ENCODE data around the gene CAMTA1.

CAMTA1 gene

DNA sequence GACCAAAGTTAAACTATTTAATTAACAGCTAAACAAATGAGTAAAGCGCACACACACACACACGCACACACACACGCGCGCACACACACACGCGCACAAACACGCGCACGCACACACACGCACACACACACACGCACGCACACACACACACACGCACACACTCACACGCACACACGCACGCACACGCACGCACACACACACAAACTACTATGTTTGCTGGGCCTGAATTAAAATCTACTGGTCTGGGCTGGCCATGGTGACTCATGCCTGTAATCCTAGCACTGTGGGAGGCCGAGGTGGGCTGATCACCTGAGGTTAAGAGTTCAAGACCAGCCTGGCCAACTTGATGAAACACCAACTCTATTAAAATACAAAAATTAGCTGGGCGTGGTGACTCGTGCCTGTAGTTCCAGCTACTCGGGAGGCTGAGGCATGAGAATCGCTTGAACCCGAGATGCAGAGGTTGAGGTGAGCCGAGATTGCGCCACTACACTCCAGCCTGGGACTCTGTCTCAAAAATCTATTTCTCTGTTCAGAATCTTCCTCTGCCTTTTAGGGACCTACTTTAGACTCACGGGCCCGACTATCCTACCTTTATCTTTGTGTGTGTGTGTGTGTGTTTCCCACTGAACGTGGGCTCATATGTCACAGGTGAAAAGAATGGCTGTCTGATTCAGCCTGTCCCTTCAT is 46.1 kb upstream of the CAMTA1 start (continued):
- TF ChIP-seq ZNF76 (tag by site-specific recombination; IDR thresholded peaks at IDR 0.05; ENCODE audit: borderline replicate concordance, low read depth) (no peak), ZNF768 (tag by site-specific recombination; IDR thresholded peaks at IDR 0.05) (no peak), ZNF302 (tag by site-specific recombination; IDR thresholded peaks at IDR 0.05; ENCODE audit: low read depth) (no peak), ZNF548 (tag by site-specific recombination; IDR thresholded peaks at IDR 0.05) (no peak), ZNF391 (tag by site-specific recombination; IDR thresholded peaks at IDR 0.05; ENCODE audit: borderline replicate concordance, low read depth) (no peak), ZNF843 (tag by site-specific recombination; IDR thresholded peaks at IDR 0.05) (no peak), ZNF214 (tag by site-specific recombination; IDR thresholded peaks at IDR 0.05; ENCODE audit: borderline replicate concordance) (no peak), ZBTB17 (tag by site-specific recombination; IDR thresholded peaks at IDR 0.05) (0 out of 2 replicates have a peak, but pooled peaks have one; percentile 27), ZNF629 (tag by site-specific recombination; IDR thresholded peaks at IDR 0.05) (peak; percentile 12; the same call in 1 of the 2 replicates), ZNF175 (tag by site-specific recombination; IDR thresholded peaks at IDR 0.05) (no peak), GLIS1 (tag by site-specific recombination; IDR thresholded peaks at IDR 0.05) (peak; percentile 50), ZFHX2 (tag by site-specific recombination; conservative IDR thresholded peaks at IDR 0.05) (peak; percentile 73), ZXDB (tag by site-specific recombination; IDR thresholded peaks at IDR 0.05) (no peak), ZBTB48 (tag by site-specific recombination; IDR thresholded peaks at IDR 0.05) (no peak), ZNF510 (tag by site-specific recombination; IDR thresholded peaks at IDR 0.05; ENCODE audit: insufficient replicate concordance) (no peak), ZNF19 (tag by site-specific recombination; IDR thresholded peaks at IDR 0.05; ENCODE audit: low read depth) (no peak), KLF7 (tag by site-specific recombination; IDR thresholded peaks at IDR 0.05; ENCODE audit: borderline replicate concordance) (no peak), ZNF664 (tag by site-specific recombination; IDR thresholded peaks at IDR 0.05) (no peak), ZNF157 (tag by site-specific recombination; IDR thresholded peaks at IDR 0.05) (no peak), ZNF184 (tag by site-specific recombination; IDR thresholded peaks at IDR 0.05) (no peak)
- TF ChIP-seq, protein P1, sequence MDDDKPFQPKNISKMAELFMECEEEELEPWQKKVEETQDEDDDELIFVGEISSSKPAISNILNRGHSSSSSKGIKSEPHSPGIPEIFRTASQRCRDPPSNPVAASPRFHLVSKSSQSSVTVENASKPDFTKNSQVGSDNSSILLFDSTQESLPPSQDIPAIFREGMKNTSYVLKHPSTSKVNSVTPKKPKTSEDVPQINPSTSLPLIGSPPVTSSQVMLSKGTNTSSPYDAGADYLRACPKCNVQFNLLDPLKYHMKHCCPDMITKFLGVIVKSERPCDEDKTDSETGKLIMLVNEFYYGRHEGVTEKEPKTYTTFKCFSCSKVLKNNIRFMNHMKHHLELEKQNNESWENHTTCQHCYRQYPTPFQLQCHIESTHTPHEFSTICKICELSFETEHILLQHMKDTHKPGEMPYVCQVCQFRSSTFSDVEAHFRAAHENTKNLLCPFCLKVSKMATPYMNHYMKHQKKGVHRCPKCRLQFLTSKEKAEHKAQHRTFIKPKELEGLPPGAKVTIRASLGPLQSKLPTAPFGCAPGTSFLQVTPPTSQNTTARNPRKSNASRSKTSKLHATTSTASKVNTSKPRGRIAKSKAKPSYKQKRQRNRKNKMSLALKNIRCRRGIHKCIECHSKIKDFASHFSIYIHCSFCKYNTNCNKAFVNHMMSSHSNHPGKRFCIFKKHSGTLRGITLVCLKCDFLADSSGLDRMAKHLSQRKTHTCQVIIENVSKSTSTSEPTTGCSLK (tag by site-specific recombination; IDR thresholded peaks at IDR 0.05): no peak
- TF ChIP-seq, protein P2, sequence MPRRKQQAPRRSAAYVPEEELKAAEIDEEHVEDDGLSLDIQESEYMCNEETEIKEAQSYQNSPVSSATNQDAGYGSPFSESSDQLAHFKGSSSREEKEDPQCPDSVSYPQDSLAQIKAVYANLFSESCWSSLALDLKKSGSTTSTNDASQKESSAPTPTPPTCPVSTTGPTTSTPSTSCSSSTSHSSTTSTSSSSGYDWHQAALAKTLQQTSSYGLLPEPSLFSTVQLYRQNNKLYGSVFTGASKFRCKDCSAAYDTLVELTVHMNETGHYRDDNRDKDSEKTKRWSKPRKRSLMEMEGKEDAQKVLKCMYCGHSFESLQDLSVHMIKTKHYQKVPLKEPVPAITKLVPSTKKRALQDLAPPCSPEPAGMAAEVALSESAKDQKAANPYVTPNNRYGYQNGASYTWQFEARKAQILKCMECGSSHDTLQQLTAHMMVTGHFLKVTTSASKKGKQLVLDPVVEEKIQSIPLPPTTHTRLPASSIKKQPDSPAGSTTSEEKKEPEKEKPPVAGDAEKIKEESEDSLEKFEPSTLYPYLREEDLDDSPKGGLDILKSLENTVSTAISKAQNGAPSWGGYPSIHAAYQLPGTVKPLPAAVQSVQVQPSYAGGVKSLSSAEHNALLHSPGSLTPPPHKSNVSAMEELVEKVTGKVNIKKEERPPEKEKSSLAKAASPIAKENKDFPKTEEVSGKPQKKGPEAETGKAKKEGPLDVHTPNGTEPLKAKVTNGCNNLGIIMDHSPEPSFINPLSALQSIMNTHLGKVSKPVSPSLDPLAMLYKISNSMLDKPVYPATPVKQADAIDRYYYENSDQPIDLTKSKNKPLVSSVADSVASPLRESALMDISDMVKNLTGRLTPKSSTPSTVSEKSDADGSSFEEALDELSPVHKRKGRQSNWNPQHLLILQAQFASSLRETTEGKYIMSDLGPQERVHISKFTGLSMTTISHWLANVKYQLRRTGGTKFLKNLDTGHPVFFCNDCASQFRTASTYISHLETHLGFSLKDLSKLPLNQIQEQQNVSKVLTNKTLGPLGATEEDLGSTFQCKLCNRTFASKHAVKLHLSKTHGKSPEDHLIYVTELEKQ (tag by site-specific recombination; IDR thresholded peaks at IDR 0.05; ENCODE audit: borderline replicate concordance): no peak
- TF ChIP-seq, protein P3, sequence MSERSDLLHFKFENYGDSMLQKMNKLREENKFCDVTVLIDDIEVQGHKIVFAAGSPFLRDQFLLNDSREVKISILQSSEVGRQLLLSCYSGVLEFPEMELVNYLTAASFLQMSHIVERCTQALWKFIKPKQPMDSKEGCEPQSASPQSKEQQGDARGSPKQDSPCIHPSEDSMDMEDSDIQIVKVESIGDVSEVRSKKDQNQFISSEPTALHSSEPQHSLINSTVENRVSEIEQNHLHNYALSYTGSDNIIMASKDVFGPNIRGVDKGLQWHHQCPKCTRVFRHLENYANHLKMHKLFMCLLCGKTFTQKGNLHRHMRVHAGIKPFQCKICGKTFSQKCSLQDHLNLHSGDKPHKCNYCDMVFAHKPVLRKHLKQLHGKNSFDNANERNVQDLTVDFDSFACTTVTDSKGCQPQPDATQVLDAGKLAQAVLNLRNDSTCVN (tag by site-specific recombination; optimal IDR thresholded peaks at IDR 0.05): no peak
- TF ChIP-seq, protein P4, sequence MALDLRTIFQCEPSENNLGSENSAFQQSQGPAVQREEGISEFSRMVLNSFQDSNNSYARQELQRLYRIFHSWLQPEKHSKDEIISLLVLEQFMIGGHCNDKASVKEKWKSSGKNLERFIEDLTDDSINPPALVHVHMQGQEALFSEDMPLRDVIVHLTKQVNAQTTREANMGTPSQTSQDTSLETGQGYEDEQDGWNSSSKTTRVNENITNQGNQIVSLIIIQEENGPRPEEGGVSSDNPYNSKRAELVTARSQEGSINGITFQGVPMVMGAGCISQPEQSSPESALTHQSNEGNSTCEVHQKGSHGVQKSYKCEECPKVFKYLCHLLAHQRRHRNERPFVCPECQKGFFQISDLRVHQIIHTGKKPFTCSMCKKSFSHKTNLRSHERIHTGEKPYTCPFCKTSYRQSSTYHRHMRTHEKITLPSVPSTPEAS (tag by site-specific recombination; IDR thresholded peaks at IDR 0.05): peak; percentile 98
- TF ChIP-seq, protein P5, sequence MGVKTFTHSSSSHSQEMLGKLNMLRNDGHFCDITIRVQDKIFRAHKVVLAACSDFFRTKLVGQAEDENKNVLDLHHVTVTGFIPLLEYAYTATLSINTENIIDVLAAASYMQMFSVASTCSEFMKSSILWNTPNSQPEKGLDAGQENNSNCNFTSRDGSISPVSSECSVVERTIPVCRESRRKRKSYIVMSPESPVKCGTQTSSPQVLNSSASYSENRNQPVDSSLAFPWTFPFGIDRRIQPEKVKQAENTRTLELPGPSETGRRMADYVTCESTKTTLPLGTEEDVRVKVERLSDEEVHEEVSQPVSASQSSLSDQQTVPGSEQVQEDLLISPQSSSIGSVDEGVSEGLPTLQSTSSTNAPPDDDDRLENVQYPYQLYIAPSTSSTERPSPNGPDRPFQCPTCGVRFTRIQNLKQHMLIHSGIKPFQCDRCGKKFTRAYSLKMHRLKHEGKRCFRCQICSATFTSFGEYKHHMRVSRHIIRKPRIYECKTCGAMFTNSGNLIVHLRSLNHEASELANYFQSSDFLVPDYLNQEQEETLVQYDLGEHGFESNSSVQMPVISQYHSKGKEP (tag by site-specific recombination; IDR thresholded peaks at IDR 0.05): no peak
- TF ChIP-seq, protein P6, sequence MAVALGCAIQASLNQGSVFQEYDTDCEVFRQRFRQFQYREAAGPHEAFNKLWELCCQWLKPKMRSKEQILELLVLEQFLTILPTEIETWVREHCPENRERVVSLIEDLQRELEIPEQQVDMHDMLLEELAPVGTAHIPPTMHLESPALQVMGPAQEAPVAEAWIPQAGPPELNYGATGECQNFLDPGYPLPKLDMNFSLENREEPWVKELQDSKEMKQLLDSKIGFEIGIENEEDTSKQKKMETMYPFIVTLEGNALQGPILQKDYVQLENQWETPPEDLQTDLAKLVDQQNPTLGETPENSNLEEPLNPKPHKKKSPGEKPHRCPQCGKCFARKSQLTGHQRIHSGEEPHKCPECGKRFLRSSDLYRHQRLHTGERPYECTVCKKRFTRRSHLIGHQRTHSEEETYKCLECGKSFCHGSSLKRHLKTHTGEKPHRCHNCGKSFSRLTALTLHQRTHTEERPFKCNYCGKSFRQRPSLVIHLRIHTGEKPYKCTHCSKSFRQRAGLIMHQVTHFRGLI (tag by site-specific recombination; IDR thresholded peaks at IDR 0.05): 0 out of 2 replicates have a peak, but pooled peaks have one; percentile 13

Measured in HEK293 (cell line).